ENCODE results near the gene HSD17B8.

DNA sequence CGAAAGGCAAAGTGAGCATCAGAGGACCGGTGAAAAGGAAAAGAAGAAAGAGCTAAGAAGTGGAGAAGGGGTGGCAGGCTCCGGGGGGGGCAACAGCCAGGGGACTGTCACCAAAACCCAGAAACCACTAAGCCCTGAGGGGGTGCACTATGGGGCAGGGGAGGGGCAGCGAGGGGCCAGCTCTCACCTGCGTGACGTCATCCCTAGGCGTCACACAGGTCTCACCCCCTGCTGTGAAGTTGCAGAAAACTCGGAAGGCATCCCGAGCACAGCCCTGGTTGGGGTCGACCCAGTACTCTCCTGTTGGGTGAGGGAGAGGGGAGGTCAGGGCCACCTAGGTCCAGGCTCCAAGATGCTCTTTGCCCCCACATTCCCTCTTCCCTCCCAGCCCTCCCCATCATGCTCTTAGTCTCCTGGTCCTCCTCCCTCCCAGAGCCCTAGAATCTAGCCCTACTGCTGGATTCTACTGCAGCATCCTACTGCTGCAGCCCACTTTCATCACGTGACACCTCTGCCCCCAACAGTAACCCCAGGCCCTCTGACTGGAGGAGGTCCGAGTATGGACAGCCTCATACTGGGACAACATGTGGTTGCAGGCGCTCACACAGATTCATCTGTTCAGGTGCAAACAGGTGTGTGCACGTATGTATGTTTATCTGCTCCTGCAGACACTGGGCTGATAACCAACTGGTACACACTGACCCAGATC is 39.6 kb upstream of the HSD17B8 start:
- no peak for TF ChIP-seq ZFP36 (IDR thresholded peaks at IDR 0.05; ENCODE audit: borderline replicate concordance, partially characterized antibody)
- TF ChIP-seq POLR2A (IDR thresholded peaks at IDR 0.05; ENCODE audit: low read length): no peak
- TF ChIP-seq, protein P1, sequence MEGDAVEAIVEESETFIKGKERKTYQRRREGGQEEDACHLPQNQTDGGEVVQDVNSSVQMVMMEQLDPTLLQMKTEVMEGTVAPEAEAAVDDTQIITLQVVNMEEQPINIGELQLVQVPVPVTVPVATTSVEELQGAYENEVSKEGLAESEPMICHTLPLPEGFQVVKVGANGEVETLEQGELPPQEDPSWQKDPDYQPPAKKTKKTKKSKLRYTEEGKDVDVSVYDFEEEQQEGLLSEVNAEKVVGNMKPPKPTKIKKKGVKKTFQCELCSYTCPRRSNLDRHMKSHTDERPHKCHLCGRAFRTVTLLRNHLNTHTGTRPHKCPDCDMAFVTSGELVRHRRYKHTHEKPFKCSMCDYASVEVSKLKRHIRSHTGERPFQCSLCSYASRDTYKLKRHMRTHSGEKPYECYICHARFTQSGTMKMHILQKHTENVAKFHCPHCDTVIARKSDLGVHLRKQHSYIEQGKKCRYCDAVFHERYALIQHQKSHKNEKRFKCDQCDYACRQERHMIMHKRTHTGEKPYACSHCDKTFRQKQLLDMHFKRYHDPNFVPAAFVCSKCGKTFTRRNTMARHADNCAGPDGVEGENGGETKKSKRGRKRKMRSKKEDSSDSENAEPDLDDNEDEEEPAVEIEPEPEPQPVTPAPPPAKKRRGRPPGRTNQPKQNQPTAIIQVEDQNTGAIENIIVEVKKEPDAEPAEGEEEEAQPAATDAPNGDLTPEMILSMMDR (IDR thresholded peaks at IDR 0.05): no peak
- TF ChIP-seq JUN (IDR thresholded peaks at IDR 0.05): no peak
- TF ChIP-seq EP300 (IDR thresholded peaks at IDR 0.05): no peak
- TF ChIP-seq, protein P2, sequence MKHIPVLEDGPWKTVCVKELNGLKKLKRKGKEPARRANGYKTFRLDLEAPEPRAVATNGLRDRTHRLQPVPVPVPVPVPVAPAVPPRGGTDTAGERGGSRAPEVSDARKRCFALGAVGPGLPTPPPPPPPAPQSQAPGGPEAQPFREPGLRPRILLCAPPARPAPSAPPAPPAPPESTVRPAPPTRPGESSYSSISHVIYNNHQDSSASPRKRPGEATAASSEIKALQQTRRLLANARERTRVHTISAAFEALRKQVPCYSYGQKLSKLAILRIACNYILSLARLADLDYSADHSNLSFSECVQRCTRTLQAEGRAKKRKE (CRISPR knock-in tag; IDR thresholded peaks at IDR 0.05; ENCODE audit: low read depth): no peak
- TF ChIP-seq CHD2 (IDR thresholded peaks at IDR 0.05; ENCODE audit: low read length, partially characterized antibody): no peak
- TF ChIP-seq, protein P3, sequence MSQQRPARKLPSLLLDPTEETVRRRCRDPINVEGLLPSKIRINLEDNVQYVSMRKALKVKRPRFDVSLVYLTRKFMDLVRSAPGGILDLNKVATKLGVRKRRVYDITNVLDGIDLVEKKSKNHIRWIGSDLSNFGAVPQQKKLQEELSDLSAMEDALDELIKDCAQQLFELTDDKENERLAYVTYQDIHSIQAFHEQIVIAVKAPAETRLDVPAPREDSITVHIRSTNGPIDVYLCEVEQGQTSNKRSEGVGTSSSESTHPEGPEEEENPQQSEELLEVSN (IDR thresholded peaks at IDR 0.05; ENCODE audit: borderline replicate concordance, low read depth): no peak
- TF ChIP-seq RFX5 (IDR thresholded peaks at IDR 0.05): no peak
- no peak for TF ChIP-seq EHF (CRISPR knock-in tag; IDR thresholded peaks at IDR 0.05)
- no peak for TF ChIP-seq CEBPB (IDR thresholded peaks at IDR 0.05)
- no peak for TF ChIP-seq ELK1 (IDR thresholded peaks at IDR 0.05; ENCODE audit: low read depth, low read length)
- no peak for TF ChIP-seq PBX3 (IDR thresholded peaks at IDR 0.05)
